ENCODE data around the gene ZFP3.

- TF ChIP-seq, protein P1, sequence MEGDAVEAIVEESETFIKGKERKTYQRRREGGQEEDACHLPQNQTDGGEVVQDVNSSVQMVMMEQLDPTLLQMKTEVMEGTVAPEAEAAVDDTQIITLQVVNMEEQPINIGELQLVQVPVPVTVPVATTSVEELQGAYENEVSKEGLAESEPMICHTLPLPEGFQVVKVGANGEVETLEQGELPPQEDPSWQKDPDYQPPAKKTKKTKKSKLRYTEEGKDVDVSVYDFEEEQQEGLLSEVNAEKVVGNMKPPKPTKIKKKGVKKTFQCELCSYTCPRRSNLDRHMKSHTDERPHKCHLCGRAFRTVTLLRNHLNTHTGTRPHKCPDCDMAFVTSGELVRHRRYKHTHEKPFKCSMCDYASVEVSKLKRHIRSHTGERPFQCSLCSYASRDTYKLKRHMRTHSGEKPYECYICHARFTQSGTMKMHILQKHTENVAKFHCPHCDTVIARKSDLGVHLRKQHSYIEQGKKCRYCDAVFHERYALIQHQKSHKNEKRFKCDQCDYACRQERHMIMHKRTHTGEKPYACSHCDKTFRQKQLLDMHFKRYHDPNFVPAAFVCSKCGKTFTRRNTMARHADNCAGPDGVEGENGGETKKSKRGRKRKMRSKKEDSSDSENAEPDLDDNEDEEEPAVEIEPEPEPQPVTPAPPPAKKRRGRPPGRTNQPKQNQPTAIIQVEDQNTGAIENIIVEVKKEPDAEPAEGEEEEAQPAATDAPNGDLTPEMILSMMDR (conservative IDR thresholded peaks at IDR 0.05; ENCODE audit: low read length) = no peak; the same call in 1 of the 2 replicates
- TF ChIP-seq EZH2phosphoT487 (IDR thresholded peaks at IDR 0.05; ENCODE audit: borderline replicate concordance, low read depth, low read length) = no peak
Observed at GRCh38 chr17:5110816-5111215, 32.5 kb downstream of the ZFP3 start.

Data from OCI-LY7 (cell line).